ENCODE results near the gene TTC7B. TPM values are rescaled to one million over a fixed set of nuclear protein-coding genes. Genes with fewer than 3 reads are reported as not detected.
A peak's percentile ranks its signal among the peaks of the same experiment; 100 is the strongest.

TTC7B gene
- total and polyA plus RNA-seq, 9 of the 15 experiments (the other 6 are each of a cell fraction or from before 2014, with no cell fraction given) = 2.2 to 77.2 (median 36.7) TPM

DNA sequence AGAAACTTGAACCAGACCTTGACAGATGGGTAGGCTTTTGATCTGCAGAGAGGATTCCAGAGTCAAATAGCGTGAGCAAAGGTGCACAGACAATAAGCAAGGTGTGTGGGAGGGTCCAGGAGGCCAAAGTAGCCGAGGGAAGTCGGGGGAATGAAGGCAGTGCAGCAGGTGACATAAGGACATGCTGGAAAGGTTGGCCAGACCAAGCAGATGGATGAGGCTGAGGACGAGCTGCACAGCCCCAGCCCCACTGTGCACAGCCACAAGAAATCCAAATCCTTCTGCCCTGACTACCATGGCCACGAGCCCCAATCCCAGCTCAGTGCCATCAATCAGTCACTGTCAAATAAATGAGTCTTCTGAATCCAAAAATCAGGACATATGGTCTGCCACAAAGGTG, 5.4 kb downstream of the TTC7B start (continued):
- TF ChIP-seq CTCF (IDR thresholded peaks at IDR 0.05 in 2 of 3, conservative IDR thresholded peaks at IDR 0.05 in 1 of 3; ENCODE audit: insufficient read depth in 2 of 3, low read depth in 1 of 3, low read length in 3 of 3) = no peak
- TF ChIP-seq CEBPG (CRISPR knock-in tag; IDR thresholded peaks at IDR 0.05) = no peak
- TF ChIP-seq CEBPG (tag; conservative IDR thresholded peaks at IDR 0.05 in 1 of 2, IDR thresholded peaks at IDR 0.05 in 1 of 2) = no peak

- Histone ChIP-seq H3K9me1 (ENCODE audit: control insufficient read depth, insufficient read depth, low read length) (no peaks in the 10 kb centered on the region), H3K9ac (ENCODE audit: insufficient read depth in 1 of 2, low read depth in 2 of 2, low read length in 2 of 2) (no peak overlapping the region), H3K36me3 (ENCODE audit: control insufficient read depth, insufficient read depth, low read length) (peaks cover 7% of the 10 kb centered on the region; the same call in 2 of the 3 replicates), H3K27ac (ENCODE audit: extremely low read depth, low read depth, low read length) (peak overlapping the region; percentile 22; the same call in 1 of the 3 replicates), H3K79me2 (ENCODE audit: control insufficient read depth, insufficient read depth, low read length) (peaks cover 100% of the 10 kb centered on the region), H3K4me1 (replicated peaks in 1 of 2; ENCODE audit: control insufficient read depth in 2 of 2, insufficient read depth in 2 of 2, low read length in 2 of 2) (peaks cover 46 to 69% of the 10 kb centered on the region in 2 experiments), H3K9me3 (replicated peaks; ENCODE audit: control insufficient read depth, insufficient read depth, low read depth, low read length) (no peaks in the 10 kb centered on the region), H4K20me1 (replicated peaks; ENCODE audit: control insufficient read depth, insufficient read depth, low read length) (no peaks in the 10 kb centered on the region; the same call in 1 of the 2 replicates), H3K4me2 (ENCODE audit: insufficient read depth, low read length) (no peak overlapping the region), H3K27me3 (ENCODE audit: control insufficient read depth in 2 of 2, insufficient read depth in 2 of 2, low read length in 2 of 2) (no peaks in the 10 kb centered on the region), H3K4me3 (no peak overlapping the region), H2AFZ (ENCODE audit: low read depth, low read length) (no peak overlapping the region)
- POLR2A ChIA-PET = interaction anchor here (0.6 kb wide), 1 partner anchor 1070 kb away, joined by 5 read pairs; no protein-coding TSS in a partner anchor
- FAIRE-seq = no peak
- CTCF ChIA-PET (ENCODE audit: low intra/inter-chr PET ratio) = no interaction called here
- no peak for ATAC-seq
- no peak for DNase-seq (ENCODE audit: extremely low read depth in 1 of 4, low spot score in 3 of 4)
- intact Hi-C loops (cut with micrococcal nuclease) (loop anchor here (5.0 kb wide), 1 partner anchor 427 kb away; no protein-coding TSS in a partner anchor), in situ Hi-C loops (cut with MboI) (no loop called here)
- 88% methylated on average over 7 of the region's 7 CpGs for WGBS (ENCODE audit: insufficient coverage, low coverage, missing lambda C conversion rate)
- BruUV-seq (replicated peaks) = no TSS peak
- TF ChIP-seq HNRNPL (IDR thresholded peaks at IDR 0.05; ENCODE audit: low read depth, low read length) (no peak), ZNF79 (CRISPR knock-in tag; IDR thresholded peaks at IDR 0.05; ENCODE audit: low read depth) (no peak), ADNP (tag; IDR thresholded peaks at IDR 0.05) (no peak), TFAM (CRISPR knock-in tag; conservative IDR thresholded peaks at IDR 0.05) (no peak), GABPA (tag; conservative IDR thresholded peaks at IDR 0.05; ENCODE audit: low read depth) (no peak), ZNF3 (CRISPR knock-in tag; IDR thresholded peaks at IDR 0.05) (no peak), FUS (optimal IDR thresholded peaks at IDR 0.05; ENCODE audit: low read depth, low read length) (no peak), BRD4 (IDR thresholded peaks at IDR 0.05) (no peak), ZNF253 (CRISPR knock-in tag; conservative IDR thresholded peaks at IDR 0.05) (no peak)
Observed at GRCh38 chr14:90809530-90810312, 6.5 kb downstream of the TTC7B start.

Data from K562 (cell line).